Skeletal muscle tissue (tissue), 4 donors: ENCODE data around the gene TCEAL6. TPM values are rescaled to one million over a fixed set of nuclear protein-coding genes. Genes with fewer than 3 reads are reported as not detected.
A peak's percentile ranks its signal among the peaks of the same experiment; 100 is the strongest.
"Not testable (repeated sequence)": the region's sequence is repeated elsewhere in the genome, so short reads cannot be mapped to it uniquely, and the experiment has no call there.

Experiments
- H3K27ac ChIP-seq: one replicate; pipeline ENCODE4 v1.7.0; 2013; ENCODE audit warnings: mild to moderate bottlenecking, low read depth, low read length, inconsistent platforms
- H3K27me3 ChIP-seq, 3 donors: one replicate each; pipeline ENCODE4 v1.7.0; 2013; ENCODE audit warnings: low read length in 3 of 3; ENCODE audit not compliant: control insufficient read depth in 3 of 3, insufficient read depth in 3 of 3
- H3K36me3 ChIP-seq, 3 donors: one replicate each; pipeline ENCODE4 v1.7.0; 2013; ENCODE audit warnings: low read length in 3 of 3; ENCODE audit not compliant: control insufficient read depth in 3 of 3, insufficient read depth in 3 of 3
- H3K4me1 ChIP-seq, 3 donors: one replicate each; pipeline ENCODE4 v1.7.0; 2013; ENCODE audit warnings: low read length in 3 of 3, mild to moderate bottlenecking in 3 of 3; ENCODE audit not compliant: control insufficient read depth in 3 of 3, insufficient read depth in 3 of 3
- H3K4me3 ChIP-seq, 3 donors: one replicate each; pipeline ENCODE4 v1.7.0; 2013; ENCODE audit warnings: low read length in 3 of 3
- H3K9ac ChIP-seq, 3 donors: one replicate each; pipeline ENCODE4 v1.7.0; 2013; ENCODE audit warnings: low read length in 3 of 3, mild to moderate bottlenecking in 3 of 3, moderate library complexity in 2 of 3, low read depth in 1 of 3
- H3K9me3 ChIP-seq, 3 donors: one replicate each; pipeline ENCODE4 v1.7.0; 2013; ENCODE audit warnings: low read length in 3 of 3; ENCODE audit not compliant: control insufficient read depth in 3 of 3
- total RNA-seq: library from RNA; depleted of rRNA; stranded (reverse); fragments of >200 nt; gene quantifications from one replicate; pipeline ENCODE4 v1.2.3, GENCODE V29; 2014
- donor health status: Osteomylitis.

The TCEAL6 gene
- total RNA-seq = not detected

DNA sequence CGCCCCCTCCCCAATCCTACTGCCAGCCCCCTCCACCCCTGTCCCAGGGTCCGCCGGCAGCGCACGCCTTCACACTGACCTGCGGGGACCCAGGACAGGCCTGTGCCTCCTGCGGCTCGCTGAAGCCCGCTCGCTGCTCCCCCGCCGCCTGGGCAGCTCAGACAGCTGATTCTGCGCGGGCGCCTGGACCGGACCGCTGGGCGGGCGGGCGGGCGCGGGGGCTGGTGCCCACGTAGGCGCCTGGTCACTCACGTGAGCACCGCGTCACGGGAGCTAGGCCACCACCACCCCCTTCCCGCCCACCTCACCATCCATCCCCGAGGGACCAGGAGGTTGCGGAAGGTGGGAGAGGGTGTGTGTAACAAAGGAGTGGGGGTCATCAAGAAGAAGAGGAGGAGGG is at the start of gene TCEAL6:
TSS of gene TCEAL6 (minus strand) at position 208 of the 400 bp plus-strand sequence.
- not testable (repeated sequence) for H3K9me3 ChIP-seq, H3K9ac ChIP-seq, H3K36me3 ChIP-seq, H3K27ac ChIP-seq, H3K4me3 ChIP-seq, H3K27me3 ChIP-seq, H3K4me1 ChIP-seq

DNA sequence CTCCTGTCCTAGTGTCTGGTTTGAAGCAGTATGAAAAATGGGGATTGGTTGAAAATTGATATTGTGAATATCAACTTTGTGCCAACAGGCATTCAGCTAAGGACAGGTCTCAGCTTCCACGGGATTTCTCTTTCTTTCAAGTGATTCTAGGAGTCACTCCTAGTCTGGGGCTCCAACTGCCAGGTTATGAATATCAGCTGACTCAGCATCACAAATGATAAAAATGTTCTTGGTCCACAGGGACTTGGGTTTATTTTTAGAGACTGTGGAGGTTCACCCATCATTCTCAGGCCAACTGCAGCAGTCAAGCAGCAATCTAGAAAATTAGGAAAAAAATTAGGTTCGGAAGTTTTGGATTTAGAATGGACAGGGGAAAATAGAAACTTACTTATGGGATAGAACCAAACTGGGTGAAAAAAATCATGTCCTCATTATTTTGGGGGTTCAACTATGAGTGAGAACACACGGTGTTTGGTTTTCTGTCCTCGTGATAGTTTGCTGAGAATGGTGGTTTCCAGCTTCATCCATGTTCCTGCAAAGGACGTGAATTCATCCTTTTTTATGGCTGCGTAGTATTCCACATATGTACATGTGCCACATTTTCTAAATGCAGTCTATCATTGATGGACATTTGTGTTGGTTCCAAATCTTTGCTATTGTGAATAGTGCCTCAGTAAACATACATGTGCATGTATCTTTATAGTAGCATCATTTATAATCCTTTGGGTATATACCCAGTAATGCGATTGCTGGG is 43.9 kb upstream of the TCEAL6 start:
- no peaks in the 10 kb centered on the region for H3K36me3 ChIP-seq

DNA sequence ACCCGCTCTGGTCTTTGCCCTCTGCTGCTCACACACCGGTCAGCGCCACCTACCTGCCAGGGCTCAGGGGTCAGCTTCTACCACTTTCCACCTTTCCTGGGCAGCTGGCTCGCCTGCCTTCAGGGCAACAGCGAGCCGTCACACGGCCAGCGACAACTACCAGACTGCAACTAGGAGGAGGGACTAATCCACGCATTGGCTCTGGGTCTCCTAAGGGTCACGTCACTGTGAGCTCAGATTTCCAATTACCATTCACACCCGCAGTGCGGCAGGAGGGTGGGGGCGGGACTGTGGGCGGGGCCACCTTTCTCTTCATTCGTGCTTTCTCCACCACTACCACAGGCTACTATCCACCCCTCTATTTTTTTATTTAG is 13.5 kb upstream of the TCEAL6 start, which contains the start of gene BEX5:
TSS of gene BEX5 (minus strand) at position 172 of the 374 bp plus-strand sequence. CDS start 1,712 bp downstream, outside the sequence.
- peak within 1 kb of the TSS; percentile 45 to 60 (median 51) for H3K4me3 ChIP-seq
- no peaks in the 10 kb centered on the region for H3K27me3 ChIP-seq
- H3K36me3 ChIP-seq = no peaks in the 10 kb centered on the region
- H3K4me1 ChIP-seq = no peaks in the 10 kb centered on the region
- no peak within 1 kb of the TSS for H3K27ac ChIP-seq
- H3K9ac ChIP-seq = peak within 1 kb of the TSS in 2 of 3 donors; percentile 32 to 60
- no peaks in the 10 kb centered on the region for H3K9me3 ChIP-seq

More for the DNA sequence above, 43.9 kb upstream of the TCEAL6 start:
- H3K27me3 ChIP-seq = no peaks in the 10 kb centered on the region
- no peak overlapping the region for H3K4me3 ChIP-seq
- no peaks in the 10 kb centered on the region for H3K4me1 ChIP-seq
- H3K27ac ChIP-seq = no peak overlapping the region
- no peaks in the 10 kb centered on the region for H3K9me3 ChIP-seq
- H3K9ac ChIP-seq = no peak overlapping the region

GRCh38 chrX:102154900-102155805 is 12.9 kb upstream of the TCEAL6 start:
- H3K9ac ChIP-seq = peak overlapping the region in 2 of 3 donors; percentile 32 to 60

DNA sequence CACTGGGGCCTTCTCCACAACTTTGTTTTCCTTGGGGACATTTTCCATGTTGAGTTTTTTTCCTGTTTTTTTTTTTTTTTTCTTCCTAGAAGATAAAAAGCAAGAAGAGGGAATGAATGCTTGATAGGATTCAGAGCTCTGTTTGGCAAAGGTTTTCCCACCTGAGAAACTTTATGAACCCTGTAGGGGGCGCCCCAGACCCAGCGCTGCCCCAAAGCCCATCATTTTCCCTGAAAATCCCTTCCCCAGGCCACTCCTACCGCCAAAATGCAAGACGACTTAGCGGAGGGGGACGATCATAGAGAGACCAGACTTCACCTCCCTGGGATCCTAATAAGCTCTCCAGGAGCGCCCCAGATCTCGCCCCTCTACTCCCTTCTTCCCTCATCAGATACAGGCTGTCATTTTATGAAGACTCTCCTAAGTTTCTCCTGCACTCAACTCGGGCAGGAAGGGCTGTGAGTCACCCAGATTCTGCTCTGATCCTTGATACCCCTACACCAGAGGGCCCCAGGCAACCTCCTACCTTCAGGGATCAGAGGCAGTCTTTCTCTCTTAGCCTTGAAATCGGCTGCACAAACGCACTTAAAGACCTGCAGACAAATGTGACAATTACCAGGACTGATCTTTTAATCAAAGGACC is 12.1 kb upstream of the TCEAL6 start:
- Histone ChIP-seq H3K9me3 (no peaks in the 10 kb centered on the region), H3K9ac (no peak overlapping the region), H3K27ac (no peak overlapping the region), H3K27me3 (no peaks in the 10 kb centered on the region), H3K4me3 (no peak overlapping the region), H3K4me1 (no peaks in the 10 kb centered on the region), H3K36me3 (no peaks in the 10 kb centered on the region)

More at GRCh38 chrX:102154900-102155805, 12.9 kb upstream of the TCEAL6 start:
- Histone ChIP-seq H3K27ac (no peak overlapping the region), H3K4me1 (no peaks in the 10 kb centered on the region), H3K36me3 (no peaks in the 10 kb centered on the region), H3K4me3 (peak overlapping the region; percentile 45 to 60 (median 51)), H3K27me3 (no peaks in the 10 kb centered on the region), H3K9me3 (no peaks in the 10 kb centered on the region)

DNA sequence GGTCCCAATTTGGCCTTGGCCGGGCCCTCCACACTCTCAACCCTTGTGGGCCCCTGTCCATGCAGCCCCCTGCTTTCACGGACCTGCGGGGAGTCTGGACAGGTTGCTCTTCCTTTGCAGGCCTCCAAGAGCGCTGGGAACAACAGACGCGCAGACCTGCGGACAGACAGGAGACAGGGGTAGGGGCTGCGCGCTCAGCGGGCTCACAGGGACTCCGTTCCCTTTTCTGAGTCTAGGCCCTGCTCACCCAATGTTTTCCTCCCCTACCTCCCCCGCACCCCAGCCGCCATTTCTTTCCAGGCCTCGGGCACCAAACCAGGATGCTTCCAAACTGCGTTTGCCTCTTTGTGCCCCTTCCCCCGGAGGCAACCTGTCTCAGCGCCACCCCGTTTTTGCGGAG is 650 bp downstream of the TCEAL6 start:
- not testable (repeated sequence) for H3K9ac ChIP-seq, H3K9me3 ChIP-seq, H3K4me3 ChIP-seq, H3K27ac ChIP-seq, H3K4me1 ChIP-seq, H3K36me3 ChIP-seq, H3K27me3 ChIP-seq

DNA sequence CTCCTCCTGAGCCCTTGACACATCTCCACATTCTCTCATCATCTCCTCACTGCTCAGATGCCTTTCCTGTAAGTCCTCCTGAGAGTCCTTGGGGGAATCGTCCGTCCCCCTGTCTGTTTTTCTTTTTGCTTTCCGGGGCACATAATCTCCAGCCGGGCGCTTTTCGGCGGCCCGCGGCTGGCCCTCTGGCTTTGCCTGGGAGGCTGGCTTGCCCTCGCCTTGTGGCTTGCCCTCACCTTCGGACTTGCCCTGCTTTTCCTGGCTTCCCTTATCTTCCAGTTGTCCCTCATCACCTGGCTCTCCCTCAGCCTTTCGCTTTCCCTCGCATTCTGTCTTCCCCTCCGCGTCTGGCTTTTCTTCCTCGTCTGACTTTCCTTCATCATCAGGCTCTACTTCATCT is 1.4 kb downstream of the TCEAL6 start:
- H3K36me3 ChIP-seq, H3K4me1 ChIP-seq, H3K27ac ChIP-seq, H3K27me3 ChIP-seq, H3K4me3 ChIP-seq, H3K9me3 ChIP-seq, H3K9ac ChIP-seq: not testable (repeated sequence)

GRCh38 chrX:102138064-102138463 is 4.2 kb downstream of the TCEAL6 start:
- Histone ChIP-seq H3K27ac (no peak overlapping the region), H3K4me1 (no peaks in the 10 kb centered on the region), H3K27me3 (peaks cover 0 to 4% (median 0%) of the 10 kb centered on the region in 3 donors), H3K9me3 (no peaks in the 10 kb centered on the region), H3K4me3 (no peak overlapping the region), H3K36me3 (no peaks in the 10 kb centered on the region), H3K9ac (no peak overlapping the region)

GRCh38 chrX:102129473-102129872 is 12.8 kb downstream of the TCEAL6 start:
- Histone ChIP-seq H3K4me3 (no peak overlapping the region), H3K27ac (no peak overlapping the region), H3K9me3 (no peaks in the 10 kb centered on the region), H3K36me3 (no peaks in the 10 kb centered on the region), H3K27me3 (peaks cover 4 to 16% (median 5%) of the 10 kb centered on the region in 3 donors), H3K9ac (no peak overlapping the region), H3K4me1 (peaks cover 0 to 2% (median 0%) of the 10 kb centered on the region in 3 donors)
